HepG2 (cell line): ENCODE data around the gene MOV10L1. TPM values are rescaled to one million over a fixed set of nuclear protein-coding genes. Genes with fewer than 3 reads are reported as not detected.
A peak's percentile ranks its signal among the peaks of the same experiment; 100 is the strongest.

Experiments used
- ATAC-seq: fragments of 200-7000 bp; cut with Tn5 transposase; 3 replicates; pipeline ENCODE4 v1.9.1; 2020; ENCODE audit warnings: mild to moderate bottlenecking, moderate library complexity
- BruUV-seq: library from RNA; stranded (reverse); fragments of 400-500 nt; replicated peaks from 2 replicates; lab custom pipeline; 2021; lab: Mats Ljungman, UMichigan
- CTCF ChIA-PET: fragments of 300-600 bp; formaldehyde crosslinking; extraction: SDS; loops from one replicate; lab custom pipeline; 2021; ENCODE audit warnings: low total read pairs, inconsistent platforms, low intra/inter-chr PET ratio; lab: Yijun Ruan, JAX
- POLR2A ChIA-PET: fragments of 350-600 bp; sonication (Branson Sonifier 250); formaldehyde crosslinking; loops from one replicate; lab custom pipeline; 2020; ENCODE audit warnings: antibody characterized with exemption, inconsistent platforms; lab: Yijun Ruan, JAX
- DNase-seq: peaks from one replicate; pipeline ENCODE4 v3.0.0-alpha.2; 2015; ENCODE audit warnings: low spot score
- FAIRE-seq: peaks from 3 replicates; lab custom pipeline; 2011; peaks lifted over from hg19 to GRCh38; lab: Jason Lieb, UNC
- H2AFZ ChIP-seq: one replicate; pipeline ENCODE4 v1.6.1; 2011; ENCODE audit warnings: low read length, inconsistent platforms
- H3K27ac ChIP-seq: fragments of 300-600 bp; 3 replicates; pipeline ENCODE4 v1.8.0; 2011; ENCODE audit warnings: mixed run types, mild to moderate bottlenecking, mixed read lengths, low read length, inconsistent platforms; ENCODE audit not compliant: insufficient read depth; ENCODE audit errors: extremely low read length
- H3K27me3 ChIP-seq, 2 experiments: fragments of 200-600 bp in 1 of 2; 2 replicates in 1 of 2; 3 replicates in 1 of 2; pipeline versions ENCODE4 v1.6.0 to v1.8.0; 2011; ENCODE audit warnings: low read length in 2 of 2, mild to moderate bottlenecking in 2 of 2, moderate library complexity in 2 of 2, inconsistent platforms in 1 of 2; ENCODE audit not compliant: insufficient read depth in 2 of 2, control insufficient read depth in 1 of 2
- H3K36me3 ChIP-seq, 2 experiments: fragments of 200-600 bp in 1 of 2; replicated peaks in 1 of 2; 2 replicates in 1 of 2; 3 replicates in 1 of 2; pipeline versions ENCODE4 v1.5.1 to v1.8.0; 2011; ENCODE audit warnings: low read length in 2 of 2, inconsistent platforms in 1 of 2; ENCODE audit not compliant: insufficient read depth in 2 of 2, control insufficient read depth in 1 of 2
- H3K4me1 ChIP-seq: 2 replicates; pipeline ENCODE4 v1.5.1; 2012; ENCODE audit warnings: low read length, inconsistent platforms; ENCODE audit not compliant: insufficient read depth
- H3K4me2 ChIP-seq: 2 replicates; pipeline ENCODE4 v1.6.0; 2011; ENCODE audit warnings: low read depth, low read length, inconsistent platforms
- H3K4me3 ChIP-seq, 3 experiments: fragments of 200-600 bp in 1 of 3; sonication (generic), shearing (Covaris generic) in 1 of 3; replicated peaks in 1 of 3; 2 replicates each; pipeline ENCODE4 v1.5.1; 2011 to 2016; ENCODE audit warnings: low read length in 3 of 3, inconsistent platforms in 2 of 3, low read depth in 2 of 3, mild to moderate bottlenecking in 2 of 3, control low read depth in 1 of 3, mixed read lengths in 1 of 3; ENCODE audit not compliant: insufficient read depth in 1 of 3
- H3K79me2 ChIP-seq: one replicate; pipeline ENCODE4 v1.6.1; 2011; ENCODE audit warnings: low read length, inconsistent platforms; ENCODE audit not compliant: insufficient read depth
- H3K9ac ChIP-seq: 2 replicates; pipeline ENCODE4 v1.6.0; 2011; ENCODE audit warnings: mild to moderate bottlenecking, low read depth, low read length, inconsistent platforms; ENCODE audit not compliant: insufficient read depth
- H3K9me3 ChIP-seq: 2 replicates; pipeline ENCODE4 v1.5.1; 2012; ENCODE audit warnings: mild to moderate bottlenecking, low read length
- H4K20me1 ChIP-seq: 2 replicates; pipeline ENCODE4 v1.6.0; 2011; ENCODE audit warnings: inconsistent platforms, mild to moderate bottlenecking, low read length, moderate library complexity; ENCODE audit not compliant: insufficient read depth
- AGO2 ChIP-seq: fragments of 200-400 bp; formaldehyde crosslinking; optimal IDR thresholded peaks from 2 replicates; pipeline ENCODE3; 2017; ENCODE audit warnings: mild to moderate bottlenecking, low read depth, low read length, moderate library complexity
- PAXIP1 ChIP-seq: sonication (generic); formaldehyde crosslinking; conservative IDR thresholded peaks from 2 replicates; pipeline ENCODE4 v1.4.0; 2020; ENCODE audit warnings: mild to moderate bottlenecking, missing genetic modification reagents, moderate library complexity
- PHF5A ChIP-seq: IDR thresholded peaks from one replicate; pipeline ENCODE4 v1.6.1; 2018; ENCODE audit warnings: low read depth, missing genetic modification reagents; ENCODE audit not compliant: unreplicated experiment
- ZFP41 ChIP-seq: sonication (generic); formaldehyde crosslinking; IDR thresholded peaks from 2 replicates; pipeline ENCODE4 v1.4.0; 2020; ENCODE audit warnings: mild to moderate bottlenecking, missing genetic modification reagents, borderline replicate concordance
- ZIK1 ChIP-seq: sonication (generic); formaldehyde crosslinking; IDR thresholded peaks from 2 replicates; pipeline ENCODE4 v1.5.0; 2020; ENCODE audit warnings: mild to moderate bottlenecking, low read depth, missing genetic modification reagents, borderline replicate concordance
- WGBS: methylation state at CpG from one replicate; pipeline ENCODE4 v1.1.6; 2017; ENCODE audit warnings: low lambda C conversion rate; 5-methylcytosine and 5-hydroxymethylcytosine counted together
- in situ Hi-C: cut with HindIII; loops from 2 replicates; pipeline ENCODE4 v1.10.0; 2017; ENCODE audit warnings: low pct_unique_long_range_greater_than_20kb; ENCODE audit not compliant: extremely low pct_ligation_motif_present
- intact Hi-C: fragments of 100-400 bp; cut with micrococcal nuclease; formaldehyde crosslinking; loops from one replicate; pipeline ENCODE4 v1.10.0; 2022; ENCODE audit not compliant: unreplicated experiment
- polyA plus RNA-seq, 8 experiments: library from polyadenylated mRNA; depleted of rRNA in 3 of 8; stranded (reverse) in 7 of 8; unstranded in 1 of 8; fragments of >200 nt; fragmentation: Illumina TruSeq in 4 of 8; extraction: Trizol in 4 of 8; gene quantifications; 2 replicates each; pipeline versions ENCODE4 v1.2.1 to v1.2.3, GENCODE V29; 2011 to 2016; ENCODE audit warnings: low read depth in 4 of 8, missing spikeins in 1 of 8, mixed read lengths in 1 of 8; ENCODE audit not compliant: insufficient read depth in 1 of 8
- total RNA-seq, 5 experiments: library from RNA; depleted of rRNA; stranded (reverse); fragments of >200 nt; fragmentation: Illumina TruSeq; extraction: Trizol; gene quantifications; 2 replicates each; pipeline ENCODE4 v1.2.3, GENCODE V29; 2016; ENCODE audit warnings: low read depth in 1 of 5

MOV10L1 gene
- total and polyA plus RNA-seq, 2 of the 13 experiments (the other 11 are each of a cell fraction or from before 2014, with no cell fraction given): 0.11 to 0.12 TPM

GRCh38 chr22:50207383-50208140, 117.8 kb downstream of the MOV10L1 start:
- peaks cover 6 to 38% of the 10 kb centered on the region in 2 experiments; a peak in 4 of 5 replicates for H3K36me3 ChIP-seq
- no peak overlapping the region for H3K4me2 ChIP-seq
- no peaks in the 10 kb centered on the region for H3K27me3 ChIP-seq
- H3K79me2 ChIP-seq: peaks cover 15% of the 10 kb centered on the region
- no peak overlapping the region for H3K4me3 ChIP-seq
- no peak overlapping the region for H3K27ac ChIP-seq
- DNase-seq: no peak
- ChIA-PET POLR2A (interaction anchor here (1.2 kb wide), 1 partner anchor 62 kb away, joined by 3 read pairs; no protein-coding TSS in a partner anchor), CTCF (interaction anchor here (0.9 kb wide), 2 partner anchors 58 kb away, joined by 3 to 5 read pairs; no protein-coding TSS in a partner anchor)
- no peak for FAIRE-seq
- H4K20me1 ChIP-seq: peaks cover 2% of the 10 kb centered on the region; the same call in 1 of the 2 replicates
- TF ChIP-seq PHF5A (CRISPR knock-in tag) (no peak), AGO2 (peak; percentile 46)
- H3K4me1 ChIP-seq: peaks cover 28% of the 10 kb centered on the region
- no TSS peak for BruUV-seq
- no peaks in the 10 kb centered on the region for H3K9me3 ChIP-seq
- H3K9ac ChIP-seq: no peak overlapping the region
- intact Hi-C loops (no loop called here), in situ Hi-C loops (loop anchor here (5.0 kb wide), 1 partner anchor 60 kb away; no protein-coding TSS in a partner anchor)
- WGBS: 99% methylated on average over 10 of the region's 23 CpGs
- no peak for ATAC-seq
- no peak overlapping the region for H2AFZ ChIP-seq

GRCh38 chr22:50208430-50208938, 118.7 kb downstream of the MOV10L1 start:
- H3K4me3 ChIP-seq: no peak overlapping the region
- ChIA-PET POLR2A (no interaction called here), CTCF (interaction anchor here (0.9 to 2.5 kb wide), 2 partner anchors 59 to 60 kb away, joined by 3 to 39 read pairs; no protein-coding TSS in a partner anchor)
- H3K9ac ChIP-seq: no peak overlapping the region
- intact Hi-C loops (no loop called here), in situ Hi-C loops (loop anchor here (5.0 kb wide), 1 partner anchor 61 kb away; no protein-coding TSS in a partner anchor)
- whole genome bisulfite sequencing: 98% methylated on average over 16 of the region's 22 CpGs
- no peak overlapping the region for H3K4me2 ChIP-seq
- peaks cover 21% of the 10 kb centered on the region for H3K79me2 ChIP-seq
- peaks cover 10 to 44% of the 10 kb centered on the region in 2 experiments; a peak in 4 of 5 replicates for H3K36me3 ChIP-seq
- H3K27me3 ChIP-seq: no peaks in the 10 kb centered on the region
- no peak for FAIRE-seq
- DNase-seq: no peak
- no peaks in the 10 kb centered on the region; the same call in 1 of the 2 replicates for H4K20me1 ChIP-seq
- H2AFZ ChIP-seq: no peak overlapping the region
- BruUV-seq: no TSS peak
- peaks cover 22% of the 10 kb centered on the region; the same call in 1 of the 2 replicates for H3K4me1 ChIP-seq
- no peak for ATAC-seq
- no peaks in the 10 kb centered on the region for H3K9me3 ChIP-seq
- no peak overlapping the region for H3K27ac ChIP-seq
- TF ChIP-seq ZFP41 (CRISPR knock-in tag) (no peak), ZIK1 (CRISPR knock-in tag) (no peak), PAXIP1 (CRISPR knock-in tag) (no peak)
